Measurements from ENCODE around the gene CCDC7.

DNA sequence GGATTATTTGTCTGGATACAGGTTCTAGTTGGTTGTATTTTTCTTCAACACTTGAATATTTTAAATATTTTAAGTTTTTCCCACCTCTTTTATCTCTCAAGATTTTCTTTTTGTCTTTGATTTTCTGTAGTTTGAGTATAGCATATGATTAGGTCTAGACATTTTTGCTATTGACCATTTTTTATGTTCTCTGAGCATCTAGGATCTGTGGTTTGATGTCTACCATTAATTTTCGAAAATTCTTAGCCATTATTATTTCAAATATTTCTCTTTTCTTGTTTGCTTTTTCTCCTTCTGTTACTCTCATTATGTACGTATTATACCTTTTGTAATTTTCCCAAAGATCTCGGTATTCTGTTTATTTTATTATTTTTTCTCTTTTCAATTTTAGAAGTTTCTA, 293.0 kb downstream of the CCDC7 start:
- TF ChIP-seq, protein P1, sequence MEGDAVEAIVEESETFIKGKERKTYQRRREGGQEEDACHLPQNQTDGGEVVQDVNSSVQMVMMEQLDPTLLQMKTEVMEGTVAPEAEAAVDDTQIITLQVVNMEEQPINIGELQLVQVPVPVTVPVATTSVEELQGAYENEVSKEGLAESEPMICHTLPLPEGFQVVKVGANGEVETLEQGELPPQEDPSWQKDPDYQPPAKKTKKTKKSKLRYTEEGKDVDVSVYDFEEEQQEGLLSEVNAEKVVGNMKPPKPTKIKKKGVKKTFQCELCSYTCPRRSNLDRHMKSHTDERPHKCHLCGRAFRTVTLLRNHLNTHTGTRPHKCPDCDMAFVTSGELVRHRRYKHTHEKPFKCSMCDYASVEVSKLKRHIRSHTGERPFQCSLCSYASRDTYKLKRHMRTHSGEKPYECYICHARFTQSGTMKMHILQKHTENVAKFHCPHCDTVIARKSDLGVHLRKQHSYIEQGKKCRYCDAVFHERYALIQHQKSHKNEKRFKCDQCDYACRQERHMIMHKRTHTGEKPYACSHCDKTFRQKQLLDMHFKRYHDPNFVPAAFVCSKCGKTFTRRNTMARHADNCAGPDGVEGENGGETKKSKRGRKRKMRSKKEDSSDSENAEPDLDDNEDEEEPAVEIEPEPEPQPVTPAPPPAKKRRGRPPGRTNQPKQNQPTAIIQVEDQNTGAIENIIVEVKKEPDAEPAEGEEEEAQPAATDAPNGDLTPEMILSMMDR (IDR thresholded peaks at IDR 0.05): no peak
- TF ChIP-seq POLR2A (IDR thresholded peaks at IDR 0.05; ENCODE audit: low read depth): no peak

All from esophagus muscularis mucosa (tissue), 3 donors.